Dedifferentiated amniotic fluid mesenchymal stem cell (primary cell): ENCODE results near the gene ATP6V1C2.

Experiments
- DNase-seq: peaks from one replicate; pipeline ENCODE4 v3.0.0-alpha.2; 2016; ENCODE audit errors: extremely low spot score

ATP6V1C2 gene

DNA sequence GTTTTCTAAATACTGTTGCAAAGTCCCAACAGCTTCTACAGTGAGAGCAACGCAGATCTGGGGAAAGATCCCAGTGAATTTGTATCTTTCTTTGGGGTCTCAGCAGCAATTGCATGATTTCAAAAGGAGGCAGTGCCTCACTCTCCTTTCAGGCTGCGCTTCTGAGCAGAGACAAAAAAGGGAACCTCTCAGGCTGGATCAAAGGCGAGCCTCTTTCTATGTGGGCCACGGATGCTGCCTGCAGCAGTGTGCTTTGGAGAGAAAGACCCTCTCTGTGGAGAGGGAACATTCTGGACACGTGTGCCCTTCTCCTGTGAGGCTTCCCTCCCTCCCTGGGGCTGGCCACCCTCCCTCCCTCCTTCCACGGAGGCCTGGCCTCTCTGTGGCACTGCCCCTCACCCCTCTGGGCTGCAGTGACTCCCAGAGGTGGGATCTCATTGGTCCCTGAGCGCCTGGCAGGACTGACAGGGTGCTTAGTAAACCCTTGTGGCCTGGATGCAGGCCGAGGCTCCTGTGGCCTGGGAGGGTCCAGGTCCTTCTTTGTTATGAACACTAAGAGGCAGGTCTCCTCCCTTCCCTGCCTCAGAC, 112.7 kb downstream of the ATP6V1C2 start:
- no peak for DNase-seq
